ENCODE data around the gene CBARP. TPM values are rescaled to one million over a fixed set of nuclear protein-coding genes. Genes with fewer than 3 reads are reported as not detected.

Gene CBARP, protein sequence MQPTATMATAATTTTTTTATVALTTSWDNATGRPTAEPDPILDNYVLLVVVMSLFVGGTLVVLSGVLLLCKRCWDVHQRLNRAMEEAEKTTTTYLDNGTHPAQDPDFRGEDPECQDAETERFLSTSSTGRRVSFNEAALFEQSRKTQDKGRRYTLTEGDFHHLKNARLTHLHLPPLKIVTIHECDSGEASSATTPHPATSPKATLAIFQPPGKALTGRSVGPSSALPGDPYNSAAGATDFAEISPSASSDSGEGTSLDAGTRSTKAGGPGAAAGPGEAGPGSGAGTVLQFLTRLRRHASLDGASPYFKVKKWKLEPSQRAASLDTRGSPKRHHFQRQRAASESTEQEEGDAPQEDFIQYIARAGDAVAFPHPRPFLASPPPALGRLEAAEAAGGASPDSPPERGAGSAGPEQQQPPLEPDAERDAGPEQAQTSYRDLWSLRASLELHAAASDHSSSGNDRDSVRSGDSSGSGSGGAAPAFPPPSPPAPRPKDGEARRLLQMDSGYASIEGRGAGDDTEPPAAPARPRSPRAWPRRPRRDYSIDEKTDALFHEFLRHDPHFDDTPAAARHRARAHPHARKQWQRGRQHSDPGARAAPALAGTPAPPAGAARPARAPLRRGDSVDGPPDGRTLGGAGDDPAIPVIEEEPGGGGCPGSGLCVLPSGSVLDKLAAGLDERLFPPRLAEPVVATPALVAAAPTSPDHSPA
- polyA plus RNA-seq (2013, experiment 1 of 2): 7.7 TPM
- polyA plus RNA-seq (2013, experiment 2 of 2): 10.9 TPM

GRCh38 chr19:1237754-1238368, at the start of gene CBARP:
Gene CBARP, minus strand, starts transcription at chr19:1238005. Its CDS starts 1,905 bp downstream, at chr19:1236100.
- WGBS: 1% methylated on average over 87 of the region's 87 CpGs
- Histone ChIP-seq H3K9ac (ENCODE audit: low read depth, low read length) (peak within 1 kb of the TSS; percentile 69), H3K4me3 (ENCODE audit: low read length) (peak within 1 kb of the TSS; percentile 78), H3K9me3 (ENCODE audit: insufficient read depth, low read depth, low read length) (no peaks in the 10 kb centered on the region), H3K36me3 (ENCODE audit: insufficient read depth, low read length) (peaks cover 29% of the 10 kb centered on the region), H3K27me3 (ENCODE audit: insufficient read depth, low read length) (no peaks in the 10 kb centered on the region), H3K4me1 (ENCODE audit: insufficient read depth, low read length) (peaks cover 7% of the 10 kb centered on the region; the same call in 1 of the 2 replicates), H3K27ac (ENCODE audit: low read depth, low read length) (peak within 1 kb of the TSS; percentile 33; the same call in 1 of the 2 replicates)

DNA sequence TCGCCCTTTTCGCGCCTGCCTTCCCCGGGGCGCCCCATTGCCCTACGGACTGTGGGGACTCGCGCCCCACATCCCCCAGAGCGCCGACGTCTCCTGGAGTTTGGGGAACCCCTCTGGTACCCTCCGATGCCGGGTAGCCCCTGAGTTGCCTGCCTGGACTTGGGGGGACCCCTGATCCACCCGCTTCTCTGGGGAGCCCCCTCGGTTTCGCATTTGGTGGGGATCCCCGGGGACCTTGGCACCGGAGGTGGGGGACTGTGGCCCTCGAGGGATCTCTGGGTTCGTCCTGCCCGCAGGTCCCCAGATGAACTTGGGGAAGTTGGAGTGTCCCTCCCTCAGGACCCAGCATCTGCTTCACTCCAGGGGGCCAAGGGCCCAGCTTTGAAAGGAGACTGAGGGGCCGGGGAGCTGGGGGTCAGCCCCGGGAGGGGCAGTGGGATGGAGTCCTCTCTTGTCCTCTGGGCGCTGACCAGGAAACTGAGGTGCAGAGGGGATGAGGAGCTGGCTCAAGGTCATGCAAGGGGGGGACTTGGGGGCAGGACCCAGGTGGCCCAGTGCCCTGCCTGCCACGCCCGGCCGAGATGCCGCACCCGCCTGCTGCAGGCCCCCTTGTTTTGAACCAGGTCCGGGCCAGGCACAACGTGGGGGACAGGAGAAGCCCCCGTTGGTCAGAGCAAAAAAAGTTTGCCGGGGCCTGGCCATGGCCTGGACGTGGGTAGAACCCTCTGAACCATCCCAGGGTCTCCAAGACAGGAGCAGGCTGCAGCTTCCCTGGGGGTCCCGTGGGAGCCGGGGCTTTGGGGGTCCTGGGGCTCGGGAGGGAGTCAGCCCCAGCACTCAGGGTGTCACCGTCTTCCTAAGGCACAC, 48.9 kb upstream of the CBARP start:
- no peaks in the 10 kb centered on the region for H3K36me3 ChIP-seq (ENCODE audit: insufficient read depth, low read length)
- H3K9ac ChIP-seq (ENCODE audit: low read depth, low read length): peak overlapping the region; percentile 31; the same call in 1 of the 2 replicates
- H3K4me1 ChIP-seq (ENCODE audit: insufficient read depth, low read length): no peaks in the 10 kb centered on the region
- H3K9me3 ChIP-seq (ENCODE audit: insufficient read depth, low read depth, low read length): no peaks in the 10 kb centered on the region
- peaks cover 22% of the 10 kb centered on the region for H3K27me3 ChIP-seq (ENCODE audit: insufficient read depth, low read length)
- H3K4me3 ChIP-seq (ENCODE audit: low read length): peak overlapping the region; percentile 55
- WGBS: 42% methylated on average over 38 of the region's 38 CpGs
- no peak overlapping the region for H3K27ac ChIP-seq (ENCODE audit: low read depth, low read length)

DNA sequence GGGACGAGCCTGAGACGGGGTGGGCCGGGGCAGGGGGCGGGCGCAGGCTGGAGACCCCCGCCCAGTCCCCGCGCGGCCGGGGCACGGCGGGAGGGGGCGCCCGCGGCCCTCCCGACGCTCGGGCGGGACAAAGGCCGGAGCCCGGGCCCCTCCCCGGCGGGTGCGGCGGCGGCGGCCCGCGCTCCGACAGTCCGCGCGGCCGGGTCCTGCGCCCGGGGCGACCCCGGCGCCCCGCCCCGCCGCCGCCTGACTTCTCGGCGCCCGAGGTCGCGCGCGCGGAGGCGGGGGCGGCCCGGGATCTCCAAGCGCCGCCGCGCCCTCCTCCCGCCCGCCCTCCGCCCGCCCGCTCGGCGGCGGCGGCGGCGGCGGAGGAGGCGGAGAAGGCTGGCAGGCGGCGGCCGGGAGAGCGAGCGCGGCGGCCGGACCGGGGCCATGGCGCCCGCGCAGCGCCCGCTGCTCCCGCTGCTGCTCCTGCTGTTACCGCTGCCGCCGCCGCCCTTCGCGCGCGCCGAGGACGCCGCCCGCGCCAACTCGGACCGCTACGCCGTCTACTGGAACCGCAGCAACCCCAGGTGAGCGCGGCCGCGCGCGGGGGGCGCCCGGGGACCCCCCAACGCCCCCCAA, 48.0 kb upstream of the CBARP start, which contains the start of gene EFNA2:
TSS of gene EFNA2 (plus strand) at position 137 of the 624 bp plus-strand sequence. CDS start at position 433, 296 bp downstream.
- no peaks in the 10 kb centered on the region for H3K36me3 ChIP-seq (ENCODE audit: insufficient read depth, low read length)
- H3K4me3 ChIP-seq (ENCODE audit: low read length): peak within 1 kb of the TSS; percentile 55

DNA sequence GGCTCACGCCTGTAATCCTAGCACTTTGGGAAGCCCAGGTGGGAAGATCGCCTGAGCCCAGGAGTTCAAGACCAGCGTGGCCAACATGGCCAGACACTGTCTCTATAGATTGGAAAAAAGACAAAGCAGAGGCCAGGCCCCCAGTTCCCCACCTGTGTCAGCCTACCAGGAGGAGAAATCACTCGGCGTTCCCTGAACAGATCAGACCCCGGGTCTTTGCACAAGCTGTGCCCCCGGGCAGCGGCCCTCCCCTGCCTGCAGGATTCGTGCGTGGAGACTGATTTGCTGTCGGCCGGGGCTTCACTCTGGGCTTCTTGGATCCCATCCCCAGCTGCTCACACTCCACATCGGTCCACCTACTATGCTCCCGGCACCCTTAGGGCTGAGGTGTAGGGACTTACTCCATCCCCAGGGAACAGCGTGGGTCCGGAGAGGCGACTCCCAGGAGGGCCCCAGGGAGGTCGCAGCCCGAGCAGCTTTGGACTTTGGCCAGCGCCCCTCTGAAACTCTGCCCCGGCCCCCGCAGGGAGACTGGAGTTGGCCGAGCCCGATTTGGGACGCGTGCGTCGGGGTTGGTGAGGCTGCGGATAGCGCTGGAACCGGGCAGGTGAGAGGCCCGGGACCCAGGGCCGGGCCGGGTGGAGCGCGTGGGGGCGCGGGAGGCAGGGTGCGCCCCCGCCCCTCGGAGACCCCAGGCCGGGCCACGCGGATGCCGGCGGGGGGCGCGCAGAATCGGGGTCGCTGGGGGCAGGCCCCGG, 47.4 kb upstream of the CBARP start:
- peak overlapping the region; percentile 31 for H3K4me3 ChIP-seq (ENCODE audit: low read length)
- H3K4me1 ChIP-seq (ENCODE audit: insufficient read depth, low read length): no peaks in the 10 kb centered on the region
- WGBS: 22% methylated on average over 51 of the region's 51 CpGs
- H3K9me3 ChIP-seq (ENCODE audit: insufficient read depth, low read depth, low read length): no peaks in the 10 kb centered on the region
- no peaks in the 10 kb centered on the region for H3K36me3 ChIP-seq (ENCODE audit: insufficient read depth, low read length)
- H3K27ac ChIP-seq (ENCODE audit: low read depth, low read length): no peak overlapping the region
- peaks cover 22% of the 10 kb centered on the region for H3K27me3 ChIP-seq (ENCODE audit: insufficient read depth, low read length)
- H3K9ac ChIP-seq (ENCODE audit: low read depth, low read length): peak overlapping the region; percentile 51; the same call in 1 of the 2 replicates

More for the DNA sequence above, 48.0 kb upstream of the CBARP start, which contains the start of gene EFNA2:
- Histone ChIP-seq H3K27me3 (ENCODE audit: insufficient read depth, low read length) (peaks cover 22% of the 10 kb centered on the region), H3K9ac (ENCODE audit: low read depth, low read length) (peak within 1 kb of the TSS; percentile 51; the same call in 1 of the 2 replicates), H3K9me3 (ENCODE audit: insufficient read depth, low read depth, low read length) (no peaks in the 10 kb centered on the region), H3K27ac (ENCODE audit: low read depth, low read length) (no peak within 1 kb of the TSS), H3K4me1 (ENCODE audit: insufficient read depth, low read length) (no peaks in the 10 kb centered on the region)
- WGBS: under 1% methylated on average over 113 of the region's 113 CpGs

GRCh38 chr19:1284293-1284978, 46.6 kb upstream of the CBARP start:
- H3K27ac ChIP-seq (ENCODE audit: low read depth, low read length): no peak overlapping the region
- H3K27me3 ChIP-seq (ENCODE audit: insufficient read depth, low read length): peaks cover 22% of the 10 kb centered on the region
- no peaks in the 10 kb centered on the region for H3K4me1 ChIP-seq (ENCODE audit: insufficient read depth, low read length)
- 0 out of 2 replicates have a peak overlapping the region, but pooled peaks have one; percentile 17 for H3K9ac ChIP-seq (ENCODE audit: low read depth, low read length)
- 81% methylated on average over 20 of the region's 20 CpGs for WGBS
- no peak overlapping the region for H3K4me3 ChIP-seq (ENCODE audit: low read length)
- H3K9me3 ChIP-seq (ENCODE audit: insufficient read depth, low read depth, low read length): no peaks in the 10 kb centered on the region
- H3K36me3 ChIP-seq (ENCODE audit: insufficient read depth, low read length): peaks cover 2% of the 10 kb centered on the region; the same call in 1 of the 2 replicates

DNA sequence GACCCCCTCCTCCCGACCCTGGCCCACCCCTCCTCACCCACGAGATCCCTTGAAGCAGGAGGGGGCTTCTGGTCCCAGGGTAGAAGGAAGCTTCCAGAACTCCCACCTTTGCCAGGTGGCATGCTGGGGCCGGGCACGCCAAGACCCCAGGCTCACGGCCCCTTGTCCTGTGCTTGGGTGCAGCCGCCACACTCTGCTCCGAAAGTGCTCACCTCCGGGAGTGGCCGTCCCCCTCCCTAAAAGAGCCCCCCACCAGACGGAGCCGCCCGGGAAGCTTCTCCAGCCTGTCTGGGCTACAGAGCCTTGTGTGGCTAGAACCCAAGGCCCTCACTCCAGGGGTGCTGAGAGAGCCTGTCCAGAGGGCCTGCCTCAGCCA, 46.1 kb upstream of the CBARP start:
- H3K36me3 ChIP-seq (ENCODE audit: insufficient read depth, low read length): peaks cover 7% of the 10 kb centered on the region; the same call in 1 of the 2 replicates

GRCh38 chr19:1283207-1283916, 45.6 kb upstream of the CBARP start:
- Histone ChIP-seq H3K27ac (ENCODE audit: low read depth, low read length) (no peak overlapping the region), H3K9me3 (ENCODE audit: insufficient read depth, low read depth, low read length) (no peaks in the 10 kb centered on the region), H3K9ac (ENCODE audit: low read depth, low read length) (no peak overlapping the region), H3K4me3 (ENCODE audit: low read length) (no peak overlapping the region), H3K4me1 (ENCODE audit: insufficient read depth, low read length) (no peaks in the 10 kb centered on the region), H3K27me3 (ENCODE audit: insufficient read depth, low read length) (peaks cover 22% of the 10 kb centered on the region), H3K36me3 (ENCODE audit: insufficient read depth, low read length) (peaks cover 10% of the 10 kb centered on the region; the same call in 1 of the 2 replicates)
- 76% methylated on average over 29 of the region's 29 CpGs for WGBS

More for the DNA sequence above, 46.1 kb upstream of the CBARP start:
- no peak overlapping the region for H3K27ac ChIP-seq (ENCODE audit: low read depth, low read length)
- H3K4me3 ChIP-seq (ENCODE audit: low read length): no peak overlapping the region
- H3K9ac ChIP-seq (ENCODE audit: low read depth, low read length): no peak overlapping the region
- WGBS: 83% methylated on average over 12 of the region's 12 CpGs
- peaks cover 22% of the 10 kb centered on the region for H3K27me3 ChIP-seq (ENCODE audit: insufficient read depth, low read length)
- H3K9me3 ChIP-seq (ENCODE audit: insufficient read depth, low read depth, low read length): no peaks in the 10 kb centered on the region
- no peaks in the 10 kb centered on the region for H3K4me1 ChIP-seq (ENCODE audit: insufficient read depth, low read length)

DNA sequence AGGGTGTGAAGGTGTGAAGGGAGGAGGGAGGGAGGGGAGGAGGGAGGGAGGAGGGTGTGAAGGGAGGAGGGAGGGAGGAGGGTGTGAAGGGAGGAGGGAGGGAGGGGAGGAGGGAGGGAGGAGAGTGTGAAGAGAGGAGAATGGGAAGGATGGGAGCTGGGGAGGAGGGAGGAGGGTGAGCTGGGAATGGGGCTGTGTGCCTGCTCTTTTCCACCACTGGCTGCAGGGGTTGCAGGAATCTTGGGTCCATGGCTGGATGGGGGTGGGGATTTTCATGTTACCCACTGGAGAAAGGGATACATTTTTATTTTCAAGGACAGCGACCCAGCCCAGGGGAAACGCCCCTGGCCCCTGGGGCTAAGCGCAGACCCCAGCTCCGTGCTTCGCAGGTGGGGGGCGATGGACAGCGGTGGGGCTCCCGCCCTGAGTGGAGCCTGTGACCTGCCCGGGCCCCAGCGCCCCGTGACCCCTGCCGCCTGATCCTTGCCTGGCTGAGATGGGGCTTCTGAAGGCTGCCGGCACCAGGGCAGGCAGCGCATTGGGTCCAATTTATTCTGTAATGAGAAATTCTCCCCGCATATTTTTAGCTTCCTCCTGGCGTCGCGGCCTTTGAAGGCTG, 44.9 kb upstream of the CBARP start:
- H3K27ac ChIP-seq (ENCODE audit: low read depth, low read length): no peak overlapping the region
- no peak overlapping the region for H3K4me3 ChIP-seq (ENCODE audit: low read length)
- H3K9me3 ChIP-seq (ENCODE audit: insufficient read depth, low read depth, low read length): no peaks in the 10 kb centered on the region
- 83% methylated on average over 18 of the region's 18 CpGs for WGBS
- peaks cover 10% of the 10 kb centered on the region; the same call in 1 of the 2 replicates for H3K36me3 ChIP-seq (ENCODE audit: insufficient read depth, low read length)
- peaks cover 22% of the 10 kb centered on the region for H3K27me3 ChIP-seq (ENCODE audit: insufficient read depth, low read length)
- H3K4me1 ChIP-seq (ENCODE audit: insufficient read depth, low read length): no peaks in the 10 kb centered on the region
- no peak overlapping the region for H3K9ac ChIP-seq (ENCODE audit: low read depth, low read length)

Measured in HUES64 (cell line).